Erythroblast (primary cell): ENCODE results near the gene LZTR1.

Experiments used
- GATA1 ChIP-seq: IDR thresholded peaks from 2 replicates; pipeline ENCODE4 v1.6.1; 2011; ENCODE audit warnings: low read depth, mild to moderate bottlenecking, control low read depth, low read length, moderate library complexity
- POLR2A ChIP-seq: IDR thresholded peaks from 2 replicates; pipeline ENCODE4 v1.6.1; 2011; ENCODE audit warnings: mild to moderate bottlenecking, low read length

GRCh38 chr22:20952544-20953341 lies 29.4 kb upstream of the LZTR1 start:
- no peak for TF ChIP-seq POLR2A
- TF ChIP-seq GATA1 = no peak
